H1 (cell line): ENCODE results near the gene ACTBL2. TPM values are rescaled to one million over a fixed set of nuclear protein-coding genes. Genes with fewer than 3 reads are reported as not detected.

Experiments
- CHD2 ChIP-seq: IDR thresholded peaks from 2 replicates; pipeline ENCODE4 v1.6.1; 2012; ENCODE audit warnings: low read length, improper control_type of control experiment
- E2F6 ChIP-seq: IDR thresholded peaks from 2 replicates; pipeline ENCODE4 v1.6.1; 2012; ENCODE audit warnings: inconsistent platforms
- EZH2 ChIP-seq: fragments of 200-600 bp; sonication (generic); IDR thresholded peaks from 2 replicates; pipeline ENCODE4 v1.7.1; 2012; ENCODE audit warnings: low read depth, mild to moderate bottlenecking, moderate library complexity, low read length, inconsistent platforms; ENCODE audit not compliant: severe bottlenecking
- KDM4A ChIP-seq: IDR thresholded peaks from one replicate; pipeline ENCODE4 v1.7.1; 2012; ENCODE audit warnings: low read depth, mild to moderate bottlenecking, moderate library complexity, low read length, inconsistent platforms; ENCODE audit not compliant: severe bottlenecking
- KDM5A ChIP-seq: fragments of 200-600 bp; IDR thresholded peaks from 2 replicates; pipeline ENCODE4 v1.7.1; 2012; ENCODE audit warnings: mild to moderate bottlenecking, low read length, inconsistent platforms, mixed read lengths
- NRF1 ChIP-seq: IDR thresholded peaks from 2 replicates; pipeline ENCODE4 v1.6.1; 2011; ENCODE audit warnings: mild to moderate bottlenecking, low read depth, low read length, improper control_type of control experiment
- RAD21 ChIP-seq, 2 experiments: IDR thresholded peaks in 1 of 2; conservative IDR thresholded peaks in 1 of 2; 2 replicates each; pipeline ENCODE4 v1.6.1; 2011; ENCODE audit warnings: low read depth in 2 of 2, low read length in 2 of 2, improper control_type of control experiment in 1 of 2, inconsistent platforms in 1 of 2, mild to moderate bottlenecking in 1 of 2, moderate library complexity in 1 of 2
- RNF2 ChIP-seq: fragments of 200-900, 300-1000 bp; sonication (generic); IDR thresholded peaks from 2 replicates; pipeline ENCODE4 v1.7.1; 2016; ENCODE audit warnings: borderline replicate concordance, low read depth, mild to moderate bottlenecking, antibody characterized with exemption, low read length; ENCODE audit not compliant: poor library complexity, severe bottlenecking; ENCODE audit errors: missing control alignments
- TAF7 ChIP-seq: optimal IDR thresholded peaks from 2 replicates; pipeline ENCODE3; 2011; ENCODE audit warnings: low read depth, mild to moderate bottlenecking, inconsistent platforms, low read length, moderate library complexity, borderline replicate concordance
- TCF12 ChIP-seq: IDR thresholded peaks from 2 replicates; pipeline ENCODE4 v1.6.1; 2011; ENCODE audit warnings: low read depth, mild to moderate bottlenecking, low read length
- polyA plus RNA-seq, 7 experiments: library from polyadenylated mRNA; depleted of rRNA in 3 of 7; stranded (reverse) in 5 of 7; unstranded in 2 of 7; fragments of >200 nt in 5 of 7; fragments of 200-250 nt in 2 of 7; gene quantifications; 1 replicate in 5 of 7; 2 replicates in 1 of 7; 4 replicates in 1 of 7; pipeline versions ENCODE4 v1.2.1 to v1.2.3, GENCODE V29; 2011 to 2013; ENCODE audit warnings: missing spikeins in 2 of 7, mixed read lengths in 2 of 7
- total RNA-seq: library from RNA; stranded (reverse); fragmentation: NEBNext Ultra II Directional; extraction: Animal tissue kit (Norgen Biotek cat#: 25700); gene quantifications from 2 replicates; pipeline ENCODE4 v1.2.1, GENCODE V29; 2021

Gene ACTBL2
- total and polyA plus RNA-seq, 2 of the 8 experiments (the other 6 are each of a cell fraction or from before 2014, with no cell fraction given) = not detected

GRCh38 chr5:57442080-57442839 lies 40.4 kb downstream of the ACTBL2 start (continued):
- TF ChIP-seq RNF2 = no peak
- no peak for TF ChIP-seq NRF1
- no peak for TF ChIP-seq CHD2
- no peak for TF ChIP-seq KDM4A
- TF ChIP-seq RAD21 (IDR thresholded peaks at IDR 0.05 in 1 of 2, conservative IDR thresholded peaks at IDR 0.05 in 1 of 2; ENCODE audit: low read depth in 2 of 2, low read length in 2 of 2) = no peak
- no peak for TF ChIP-seq EZH2
- no peak for TF ChIP-seq E2F6
- TF ChIP-seq KDM5A = no peak
- no peak for TF ChIP-seq TCF12
- TF ChIP-seq TAF7 = no peak
